Hematopoietic multipotent progenitor cell treated with erythropoietin and hydrocortisone succinate and interleukin-3 and kit ligand, for 17 days (in vitro differentiated cells): ENCODE results near the gene KRTAP5-9.
"Not testable (repeated sequence)": the region's sequence is repeated elsewhere in the genome, so short reads cannot be mapped to it uniquely, and the experiment has no call there.

Experiments
- DNase-seq: peaks from one replicate; pipeline ENCODE4 v3.0.0-alpha.2; 2015; ENCODE audit warnings: low spot score

Gene KRTAP5-9

DNA sequence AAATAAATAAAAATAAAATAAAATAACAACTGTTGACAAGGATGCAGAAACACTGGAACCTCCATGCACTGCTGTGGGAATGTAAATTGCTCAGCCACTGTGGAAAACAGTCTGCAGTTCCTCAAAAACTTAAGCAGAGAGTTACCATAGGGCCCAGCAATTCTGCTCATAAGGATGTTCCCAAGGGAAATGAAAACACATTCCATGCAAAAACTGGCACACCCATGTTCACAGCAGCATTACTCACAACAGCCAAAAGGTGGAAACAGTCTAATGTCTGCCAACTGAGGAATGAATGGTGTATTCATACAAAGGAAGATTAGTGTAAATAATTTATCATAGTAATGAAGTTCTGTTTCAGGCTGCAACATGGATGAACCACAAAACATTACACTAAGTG lies 13.9 kb downstream of the KRTAP5-9 start:
- no peak for DNase-seq

DNA sequence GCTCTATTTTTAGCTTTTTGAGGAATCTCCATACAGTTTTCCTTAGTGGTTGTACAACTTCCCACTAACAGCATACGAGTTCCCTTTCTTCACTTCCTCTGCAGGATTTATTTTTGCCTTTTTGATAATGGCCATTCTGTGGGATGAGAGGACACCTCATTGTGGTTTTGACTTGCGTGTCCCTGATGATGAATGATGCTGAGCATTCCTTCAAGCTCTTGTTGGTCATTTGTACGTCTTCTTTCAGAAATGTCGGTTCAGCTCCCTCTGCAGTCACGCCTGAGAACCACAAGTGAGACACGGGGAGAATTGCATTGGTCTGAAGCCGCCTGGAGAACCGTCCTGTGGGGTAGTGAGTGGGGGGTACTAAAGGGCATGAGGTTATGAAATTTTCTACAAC lies 15.2 kb downstream of the KRTAP5-9 start:
- no peak for DNase-seq

DNA sequence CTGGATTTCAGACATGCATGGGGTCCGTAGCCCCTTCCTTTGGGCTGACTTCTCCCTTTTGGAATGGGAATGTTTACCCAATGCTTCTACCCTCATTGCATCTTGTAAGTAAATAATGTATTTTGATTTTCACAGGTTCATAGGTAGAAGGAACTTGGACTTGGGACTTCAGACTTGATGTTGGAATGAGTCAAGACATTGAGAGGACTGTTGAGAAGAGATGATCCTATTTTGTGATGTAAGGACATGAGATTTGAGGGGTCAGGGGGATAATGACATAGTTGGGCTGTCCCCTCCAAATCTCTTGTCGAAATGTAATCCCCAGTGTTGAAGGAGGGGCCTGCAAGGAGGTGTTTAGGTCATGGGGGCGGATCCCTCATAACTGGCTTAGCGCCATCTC lies 16.2 kb downstream of the KRTAP5-9 start:
- DNase-seq, result no peak

DNA sequence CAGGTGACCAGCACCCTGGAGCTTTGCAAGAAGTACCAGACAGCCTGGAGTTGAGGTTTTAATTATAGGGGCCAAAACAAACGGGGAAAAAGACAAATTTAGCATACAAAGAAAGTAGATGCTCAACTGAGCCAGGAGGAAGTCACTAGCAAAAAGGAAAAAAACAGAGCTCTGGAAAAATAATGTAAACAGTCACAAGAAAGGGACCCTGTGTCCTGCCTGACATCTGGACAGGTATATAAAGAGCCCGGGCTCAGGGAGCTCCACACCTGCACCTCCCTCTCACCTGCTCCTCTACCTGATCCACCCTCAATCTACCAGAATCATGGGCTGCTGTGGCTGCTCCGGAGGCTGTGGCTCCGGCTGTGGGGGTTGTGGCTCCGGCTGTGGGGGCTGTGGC lies 17.0 kb downstream of the KRTAP5-9 start, which contains the start of gene KRTAP5-10:
Gene KRTAP5-10 (plus strand): TSS at position 301 of the 400 bp plus-strand sequence. CDS start 25 bp downstream, at position 326.
- DNase-seq, result no peak

DNA sequence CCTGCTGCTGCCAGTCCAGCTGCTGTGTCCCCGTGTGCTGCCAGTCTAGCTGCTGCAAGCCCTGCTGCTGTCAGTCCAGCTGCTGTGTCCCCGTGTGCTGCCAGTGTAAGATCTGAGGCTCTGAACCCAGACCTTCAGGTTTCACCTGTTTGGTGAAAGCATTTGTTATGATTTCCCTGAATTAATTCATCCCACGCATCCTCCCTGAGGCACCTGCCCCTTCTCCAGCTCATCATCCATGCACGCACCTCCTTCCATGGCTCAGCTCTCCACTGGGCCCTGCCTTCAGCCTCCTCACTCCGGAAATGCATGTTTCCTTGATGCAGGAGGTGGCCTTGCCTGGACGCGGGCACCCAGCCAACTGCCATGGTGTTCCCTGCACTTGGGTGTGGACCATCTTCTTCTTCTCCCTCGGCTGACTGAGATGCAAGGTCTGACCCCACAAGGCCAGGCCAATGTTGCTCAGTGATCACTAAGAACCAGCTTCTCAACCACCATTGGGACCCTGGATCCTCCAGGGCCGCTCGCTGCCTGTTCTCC lies 17.9 kb downstream of the KRTAP5-9 start:
- no peak for DNase-seq

DNA sequence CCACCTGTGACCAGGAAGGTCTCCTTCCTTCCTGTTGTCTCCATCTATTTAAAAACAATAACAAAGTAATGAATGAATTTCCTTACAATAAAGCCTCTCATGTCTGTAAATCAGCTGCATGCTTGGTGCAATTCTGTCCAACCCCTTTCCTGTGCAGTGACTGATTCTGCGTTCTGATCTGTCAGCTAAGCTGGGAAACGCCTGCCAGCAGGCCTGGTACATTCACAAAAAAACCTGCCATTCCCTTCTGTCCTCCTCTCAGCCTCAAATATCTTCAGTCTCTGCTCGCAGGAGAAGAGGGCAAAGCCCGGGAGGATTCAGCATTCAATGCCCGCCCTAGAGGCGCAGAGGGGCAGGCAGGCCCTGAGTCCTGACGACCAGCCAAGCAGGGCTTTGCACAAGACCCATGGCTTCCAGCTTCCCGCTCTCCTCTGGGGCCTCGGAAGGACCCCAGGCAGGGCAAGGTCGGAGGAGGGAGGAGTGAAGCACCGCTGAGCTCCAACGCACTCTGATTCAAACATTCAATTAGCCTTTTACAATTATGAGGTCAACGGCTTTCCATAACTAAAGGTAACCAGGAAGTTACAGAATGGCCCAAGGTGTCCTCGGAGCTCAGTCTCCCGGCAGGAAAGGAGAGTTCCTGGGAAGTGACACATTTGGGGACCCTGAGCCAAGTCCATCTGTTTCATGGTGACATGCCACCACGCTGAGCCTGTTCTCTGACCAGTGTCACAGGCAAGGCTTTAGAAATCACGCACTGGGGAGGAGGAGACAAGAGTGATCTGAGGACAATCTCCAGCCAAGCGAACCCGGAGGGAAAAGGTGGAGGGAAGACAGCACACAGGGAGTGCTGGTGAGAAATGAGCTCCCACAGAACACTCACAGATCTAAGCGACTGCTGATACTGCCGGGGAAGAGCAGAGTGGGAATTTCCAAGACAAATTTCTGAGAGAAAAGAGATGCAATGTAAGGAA lies 18.7 kb downstream of the KRTAP5-9 start:
- not testable (repeated sequence) for DNase-seq

DNA sequence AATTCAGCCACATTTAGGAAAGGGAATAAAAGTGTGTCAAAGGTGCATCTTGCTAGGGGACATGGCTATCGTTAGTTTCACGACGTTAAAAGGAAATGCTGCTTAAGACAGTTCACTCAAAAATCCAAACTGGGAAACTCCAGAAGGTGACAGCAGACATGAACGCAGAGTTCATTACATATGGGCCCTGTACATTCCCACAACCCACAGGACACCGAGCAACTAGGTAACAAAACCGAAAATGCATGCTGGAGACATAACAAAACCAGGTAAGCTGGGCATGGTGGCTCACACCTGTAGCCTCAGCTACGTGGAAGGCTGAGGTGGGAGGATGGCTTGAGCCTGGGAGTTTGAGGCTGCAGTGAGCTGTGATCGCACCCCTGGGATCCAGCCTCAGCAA lies 19.4 kb downstream of the KRTAP5-9 start:
- not testable (repeated sequence) for DNase-seq

DNA sequence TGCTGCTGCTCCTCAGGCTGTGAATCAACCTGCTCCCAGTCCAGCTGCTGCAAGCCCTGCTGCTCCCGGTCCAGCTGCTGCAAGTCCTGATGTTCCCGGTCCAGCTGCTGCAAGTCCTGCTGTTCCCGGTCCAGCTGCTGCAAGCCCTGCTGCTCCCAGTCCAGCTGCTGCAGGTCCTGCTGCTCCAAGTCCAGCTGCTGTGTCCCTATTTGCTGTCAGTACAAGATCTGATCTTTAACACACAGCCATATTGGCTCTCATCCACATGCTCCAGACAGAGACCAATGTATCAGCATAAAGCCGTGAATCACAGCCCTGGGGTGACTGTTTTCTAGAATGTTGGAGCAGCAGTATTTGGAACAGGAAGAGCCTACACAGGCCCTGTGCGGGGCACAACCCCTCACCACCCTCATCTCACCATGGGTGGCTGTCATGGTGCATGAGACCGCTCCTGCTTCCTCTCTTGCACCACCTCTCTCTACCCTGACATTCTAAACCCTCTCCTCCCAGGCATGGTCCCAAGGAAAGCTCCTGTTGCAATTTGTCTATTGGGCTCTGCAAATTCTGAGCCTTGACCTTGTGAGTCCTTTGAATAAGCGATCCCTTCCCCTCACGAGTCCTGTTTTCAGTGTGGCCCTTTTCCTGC lies 20.6 kb downstream of the KRTAP5-9 start:
- no peak for DNase-seq

DNA sequence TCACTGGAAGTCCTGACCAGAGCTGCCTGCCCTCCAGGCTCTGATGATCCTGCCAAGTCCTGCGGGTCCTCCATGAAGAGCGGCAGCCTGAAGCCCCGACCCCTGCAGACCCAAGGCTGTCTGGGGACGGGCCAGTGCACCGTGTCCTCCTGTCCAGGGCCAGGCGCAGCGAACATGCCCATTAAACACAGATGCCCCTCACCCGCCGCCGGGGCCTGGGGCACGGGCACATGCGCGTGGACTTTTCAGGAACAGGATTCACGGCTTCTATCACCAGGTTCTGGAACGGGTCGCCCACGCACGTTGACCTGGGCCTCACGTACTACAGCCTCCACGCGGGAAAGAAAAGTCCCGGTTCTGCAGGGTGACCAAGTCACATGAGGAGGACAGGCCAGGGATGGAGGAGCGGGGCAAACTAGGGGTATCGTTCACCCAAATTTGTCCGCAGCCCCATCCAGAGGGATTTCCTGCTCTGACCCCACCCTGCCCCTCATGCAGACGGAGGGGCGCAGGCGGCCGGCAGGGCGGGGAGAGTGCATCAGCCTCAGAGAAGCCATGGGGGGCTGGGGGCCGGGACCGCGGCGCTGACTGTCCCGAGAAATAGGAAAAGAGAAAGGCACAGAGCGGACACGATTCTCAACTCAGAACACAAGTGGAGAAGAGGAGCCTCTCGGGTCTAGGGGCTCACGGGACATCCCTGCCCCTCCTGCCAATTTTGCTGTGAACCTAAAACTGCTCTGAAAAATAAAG lies 23.1 kb downstream of the KRTAP5-9 start:
- DNase-seq, result not testable (repeated sequence)

DNA sequence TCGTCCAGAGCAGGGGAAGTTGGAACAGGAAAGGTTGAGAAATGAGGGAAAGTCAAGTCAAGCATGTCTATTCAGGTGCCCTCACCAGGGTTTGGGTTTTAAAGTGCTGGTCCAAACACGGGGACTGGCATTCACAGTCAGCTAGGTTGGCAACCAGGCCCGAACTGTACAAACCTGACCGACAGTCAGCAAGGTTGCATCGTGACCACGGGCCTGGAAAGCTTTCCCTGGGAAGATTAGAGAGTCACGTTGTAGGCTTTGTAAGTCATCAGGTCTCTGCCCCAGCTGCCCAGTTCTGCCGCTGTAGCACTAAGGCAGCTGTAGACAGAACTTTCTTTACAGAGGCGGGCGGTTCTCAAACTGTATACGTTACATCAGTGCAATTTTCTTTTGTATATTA lies 24.6 kb downstream of the KRTAP5-9 start:
- no peak for DNase-seq

DNA sequence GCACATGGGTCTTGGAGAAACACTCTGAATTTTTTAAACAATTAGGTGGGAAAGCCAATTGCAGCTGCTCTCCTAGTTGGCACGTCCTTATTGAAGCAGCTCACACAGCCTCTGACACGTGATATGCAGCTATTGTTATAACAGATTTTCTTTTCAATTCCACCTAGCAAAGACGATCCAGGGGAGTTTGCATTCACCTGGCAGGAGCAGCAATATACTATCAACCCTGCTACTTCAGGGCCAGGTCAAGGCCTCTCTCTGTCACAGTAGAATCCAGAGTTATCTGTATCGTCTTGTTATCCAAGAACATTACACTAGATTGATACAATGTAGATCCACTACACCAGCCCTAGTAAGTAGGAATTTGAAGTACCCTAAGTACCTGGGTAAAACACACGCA lies 26.2 kb downstream of the KRTAP5-9 start:
- no peak for DNase-seq

DNA sequence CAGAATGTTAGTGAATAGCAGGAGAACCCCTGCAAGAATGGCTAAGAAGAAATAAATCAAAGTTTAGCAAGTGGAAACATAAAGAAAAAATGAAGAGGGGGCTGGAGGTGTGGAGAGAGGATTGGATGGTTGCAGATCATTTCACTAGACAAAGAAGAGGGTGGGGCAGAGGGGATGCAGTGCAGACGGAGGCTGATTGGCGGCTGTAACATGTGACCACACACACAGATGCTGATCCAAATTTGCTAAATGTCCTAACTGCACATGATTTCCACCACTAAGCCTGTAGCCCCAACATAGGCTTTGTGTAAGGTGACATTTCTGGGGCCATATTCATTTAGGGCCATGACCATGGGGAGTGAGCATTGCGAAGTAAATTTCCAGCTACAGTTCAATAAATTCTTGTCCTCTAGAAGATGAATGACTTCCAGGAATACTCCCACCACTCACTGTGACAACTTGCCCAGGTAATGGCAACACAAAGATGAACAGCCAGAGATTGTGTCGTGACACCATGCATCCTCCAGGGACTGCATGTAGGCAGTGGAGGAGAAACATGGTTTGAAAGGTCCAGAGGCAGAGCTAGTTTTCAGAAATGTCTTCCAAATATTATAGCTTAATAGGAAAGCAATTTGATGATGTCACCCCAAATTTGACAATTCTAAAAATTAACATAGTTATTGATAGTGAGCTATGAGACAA lies 27.7 kb downstream of the KRTAP5-9 start:
- no peak for DNase-seq

DNA sequence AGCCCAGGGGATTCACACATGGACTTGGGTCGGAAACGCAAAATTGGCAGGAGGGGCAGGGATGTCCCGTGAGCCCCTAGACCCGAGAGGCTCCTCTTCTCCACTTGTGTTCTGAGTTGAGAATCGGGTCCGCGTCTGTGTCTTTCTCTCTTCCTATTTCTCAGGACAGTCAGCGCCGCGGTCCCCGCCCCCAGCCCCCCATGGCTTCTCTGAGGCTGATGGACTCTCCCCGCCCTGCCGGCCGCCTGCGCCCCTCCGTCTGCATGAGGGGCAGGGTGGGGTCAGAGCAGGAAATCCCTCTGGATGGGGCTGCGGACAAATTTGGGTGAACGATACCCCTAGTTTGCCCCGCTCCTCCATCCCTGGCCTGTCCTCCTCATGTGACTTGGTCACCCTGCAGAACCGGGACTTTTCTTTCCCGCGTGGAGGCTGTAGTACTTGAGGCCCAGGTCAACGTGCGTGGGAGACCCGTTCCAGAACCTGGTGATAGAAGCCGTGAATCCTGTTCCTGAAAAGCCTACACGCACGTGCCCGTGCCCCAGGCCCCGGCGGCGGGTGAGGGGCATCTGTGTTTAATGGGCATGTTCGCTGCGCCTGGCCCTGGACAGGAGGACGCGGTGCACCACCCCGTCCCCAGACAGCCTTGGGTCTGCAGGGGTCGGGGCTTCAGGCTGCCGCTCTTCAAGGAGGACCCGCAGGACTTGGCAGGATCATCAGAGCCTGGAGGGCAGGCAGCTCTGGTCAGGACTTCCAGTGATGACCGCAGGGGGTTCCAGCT lies 28.7 kb downstream of the KRTAP5-9 start:
- DNase-seq, result not testable (repeated sequence)

DNA sequence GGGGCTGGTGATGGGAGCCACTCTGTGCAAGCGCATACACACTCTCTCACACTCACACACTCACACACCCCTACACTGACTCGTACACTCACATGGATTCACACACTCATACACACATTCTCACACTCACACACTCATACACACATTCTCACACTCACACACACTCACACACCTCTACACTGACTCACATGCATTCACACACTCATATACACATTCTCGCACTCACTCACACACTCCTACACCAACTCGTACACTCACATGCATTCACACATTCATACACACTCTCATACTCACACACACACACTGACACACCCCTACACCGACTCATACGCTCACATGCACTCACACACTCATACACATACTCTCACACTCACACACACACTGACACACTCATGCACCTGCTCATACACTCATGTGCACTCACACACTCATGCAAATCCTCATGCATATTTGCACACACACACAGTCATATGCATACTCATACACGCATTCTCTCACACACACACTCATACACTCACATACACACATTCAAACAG lies 29.3 kb downstream of the KRTAP5-9 start:
- no peak for DNase-seq

DNA sequence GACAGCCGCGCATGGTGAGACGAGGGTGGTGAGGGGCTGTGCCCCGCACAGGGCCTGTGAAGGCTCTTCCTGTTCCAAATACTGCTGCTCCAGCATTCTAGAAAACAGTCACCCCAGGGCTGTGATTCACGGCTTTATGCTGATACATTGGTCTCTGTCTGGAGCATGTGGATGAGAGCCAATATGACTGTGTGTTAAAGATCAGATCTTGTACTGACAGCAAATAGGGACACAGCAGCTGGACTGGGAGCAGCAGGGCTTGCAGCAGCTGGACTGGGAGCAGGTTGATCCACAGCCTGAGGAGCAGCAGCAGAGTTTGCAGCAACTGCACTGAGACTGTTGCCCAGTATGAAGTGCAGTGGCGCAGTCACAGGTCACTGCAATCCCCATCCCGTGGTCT lies 31.3 kb downstream of the KRTAP5-9 start:
- DNase-seq, result not testable (repeated sequence)

DNA sequence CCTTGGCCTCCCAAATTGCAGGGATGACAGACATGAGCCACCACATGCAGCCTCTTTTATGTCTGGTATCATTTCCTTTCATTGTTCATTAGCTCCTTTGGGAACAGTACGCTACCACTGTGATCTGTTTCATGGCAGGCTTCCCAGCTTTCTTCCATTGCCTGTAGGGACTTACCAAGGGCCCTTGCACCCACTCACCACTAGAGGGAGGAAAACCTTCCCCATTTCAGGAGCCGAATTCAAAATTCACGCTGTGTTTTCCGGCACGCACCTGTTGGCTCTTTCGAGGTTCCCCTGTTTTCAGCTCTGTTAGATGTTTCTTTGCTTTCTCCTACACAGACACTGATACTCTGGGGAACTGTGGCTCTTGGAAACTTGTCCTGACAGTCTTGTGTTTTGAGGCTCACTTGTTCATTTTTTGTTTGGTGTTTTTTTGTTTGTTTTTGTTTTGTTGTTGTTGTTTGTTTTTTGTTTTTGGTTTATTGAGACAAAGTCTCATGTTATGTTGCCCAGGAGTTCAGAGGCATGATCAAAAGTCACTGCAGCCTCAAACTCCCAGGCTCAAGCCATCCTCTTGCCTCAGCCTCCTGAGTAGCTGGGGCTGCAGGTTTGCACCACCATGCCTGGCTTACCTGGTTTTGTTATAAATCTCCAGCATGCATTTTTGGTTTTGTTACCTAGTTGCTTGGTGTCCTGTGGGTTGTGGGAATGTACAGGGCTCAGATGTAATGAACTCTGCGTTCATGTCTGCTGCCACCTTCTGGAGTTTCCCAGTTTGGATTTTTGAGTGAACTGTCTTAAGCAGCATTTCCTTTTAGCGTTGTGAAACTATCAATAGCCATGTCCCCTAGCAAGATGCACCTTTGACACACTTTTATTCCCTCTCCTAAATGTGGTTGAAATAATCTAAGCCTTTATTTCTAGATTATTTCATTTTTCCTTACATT lies 32.1 kb downstream of the KRTAP5-9 start:
- DNase-seq, result peak; percentile 33

DNA sequence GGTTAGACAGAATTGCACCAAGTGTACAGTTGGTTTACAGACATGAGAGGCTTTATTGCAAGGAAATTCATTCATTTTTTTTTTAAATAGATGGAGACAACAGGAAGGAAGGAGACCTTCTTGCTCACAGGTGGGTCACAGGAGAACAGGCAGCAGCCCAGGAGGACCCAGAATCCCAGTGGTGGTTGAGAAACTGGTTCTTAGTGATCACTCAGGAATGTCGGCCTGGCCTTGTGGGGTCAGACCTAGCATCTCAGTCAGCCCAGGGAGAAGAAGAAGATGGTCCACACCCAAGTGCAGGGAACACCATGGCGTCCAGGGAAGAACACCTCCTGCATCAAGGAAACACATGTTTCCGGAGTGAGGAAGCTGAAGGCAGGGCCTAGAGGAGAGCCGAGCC lies 33.6 kb downstream of the KRTAP5-9 start:
- no peak for DNase-seq

DNA sequence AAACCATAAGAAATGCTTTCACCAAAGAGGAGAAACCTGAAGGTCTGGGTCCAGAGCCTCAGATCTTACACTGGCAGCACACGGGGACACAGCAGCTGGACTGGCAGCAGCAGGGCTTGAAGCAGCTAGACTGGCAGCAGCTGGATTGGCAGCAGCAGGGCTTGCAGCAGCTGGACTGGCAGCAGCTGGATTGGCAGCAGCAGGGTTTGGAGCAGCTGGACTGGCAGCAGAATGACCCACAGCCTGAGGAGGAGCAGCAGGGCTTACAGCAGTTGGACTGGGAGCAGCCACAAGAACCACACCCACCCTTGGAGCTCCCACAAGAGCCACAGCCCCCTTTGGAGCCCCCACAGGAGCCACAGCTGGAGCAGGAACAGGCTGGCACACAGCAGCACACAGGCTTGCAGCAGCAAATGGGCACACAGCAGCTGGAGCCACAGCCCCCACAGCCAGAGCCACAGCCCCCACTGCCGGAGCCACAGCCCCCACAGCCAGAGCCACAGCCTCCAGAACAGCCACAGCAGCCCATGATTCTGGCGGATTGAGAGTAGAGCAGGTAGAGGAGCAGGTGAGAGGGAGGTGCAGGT lies 34.2 kb downstream of the KRTAP5-9 start, which contains the start of gene KRTAP5-11:
Gene KRTAP5-11 (minus strand): TSS at position 567 of the 587 bp plus-strand sequence. CDS start 38 bp downstream, at position 529.
- DNase-seq, result no peak

DNA sequence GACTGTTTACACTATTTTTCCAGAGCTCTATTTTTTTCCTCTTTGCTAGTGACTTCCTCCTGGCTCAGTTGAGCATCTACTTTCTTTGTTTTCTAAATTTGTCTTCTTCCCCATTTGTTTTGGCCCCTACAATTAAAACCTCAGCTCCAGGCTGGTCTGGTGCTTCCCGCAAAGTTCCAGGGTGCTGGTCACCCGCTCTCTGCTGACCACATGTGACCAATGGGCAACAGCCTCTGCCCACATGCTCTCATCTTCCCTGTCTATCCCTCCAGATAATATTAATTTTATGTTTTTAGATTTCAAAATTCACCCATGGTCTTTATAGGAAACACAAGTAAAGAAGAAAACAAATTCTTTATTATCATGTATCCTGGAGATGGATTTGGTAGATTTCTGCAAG lies 34.7 kb downstream of the KRTAP5-9 start:
- DNase-seq, result not testable (repeated sequence)
